ENCODE results near the gene AOC3. TPM values are rescaled to one million over a fixed set of nuclear protein-coding genes. Genes with fewer than 3 reads are reported as not detected.

AOC3 gene
- total and polyA plus RNA-seq, 2 of the 13 experiments (the other 11 are each of a cell fraction or from before 2014, with no cell fraction given): 8.7 to 51.7 TPM

DNA sequence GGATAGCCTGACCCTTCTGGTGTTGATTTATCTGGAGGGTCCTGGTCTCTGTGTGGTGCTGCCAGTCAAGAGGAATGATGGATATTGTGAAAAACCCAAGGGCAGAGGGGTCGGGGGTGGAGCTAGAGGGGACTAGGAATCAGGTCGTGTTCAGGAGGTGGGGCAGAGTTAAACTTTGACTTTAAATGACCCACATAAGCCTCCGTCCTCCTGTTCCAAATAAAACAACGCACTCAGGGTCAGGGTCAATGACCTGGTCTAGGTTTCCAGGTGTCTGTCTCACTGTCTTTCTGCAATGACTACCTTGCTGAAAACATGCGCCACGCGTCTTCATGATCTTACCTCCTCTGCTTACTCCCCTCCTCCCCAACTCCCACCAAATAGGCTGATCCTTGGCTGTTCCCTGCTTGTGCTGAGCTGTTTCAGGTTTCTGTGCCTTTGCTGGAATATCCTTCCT lies 14.7 kb downstream of the AOC3 start (continued):
- TF ChIP-seq, protein P1, sequence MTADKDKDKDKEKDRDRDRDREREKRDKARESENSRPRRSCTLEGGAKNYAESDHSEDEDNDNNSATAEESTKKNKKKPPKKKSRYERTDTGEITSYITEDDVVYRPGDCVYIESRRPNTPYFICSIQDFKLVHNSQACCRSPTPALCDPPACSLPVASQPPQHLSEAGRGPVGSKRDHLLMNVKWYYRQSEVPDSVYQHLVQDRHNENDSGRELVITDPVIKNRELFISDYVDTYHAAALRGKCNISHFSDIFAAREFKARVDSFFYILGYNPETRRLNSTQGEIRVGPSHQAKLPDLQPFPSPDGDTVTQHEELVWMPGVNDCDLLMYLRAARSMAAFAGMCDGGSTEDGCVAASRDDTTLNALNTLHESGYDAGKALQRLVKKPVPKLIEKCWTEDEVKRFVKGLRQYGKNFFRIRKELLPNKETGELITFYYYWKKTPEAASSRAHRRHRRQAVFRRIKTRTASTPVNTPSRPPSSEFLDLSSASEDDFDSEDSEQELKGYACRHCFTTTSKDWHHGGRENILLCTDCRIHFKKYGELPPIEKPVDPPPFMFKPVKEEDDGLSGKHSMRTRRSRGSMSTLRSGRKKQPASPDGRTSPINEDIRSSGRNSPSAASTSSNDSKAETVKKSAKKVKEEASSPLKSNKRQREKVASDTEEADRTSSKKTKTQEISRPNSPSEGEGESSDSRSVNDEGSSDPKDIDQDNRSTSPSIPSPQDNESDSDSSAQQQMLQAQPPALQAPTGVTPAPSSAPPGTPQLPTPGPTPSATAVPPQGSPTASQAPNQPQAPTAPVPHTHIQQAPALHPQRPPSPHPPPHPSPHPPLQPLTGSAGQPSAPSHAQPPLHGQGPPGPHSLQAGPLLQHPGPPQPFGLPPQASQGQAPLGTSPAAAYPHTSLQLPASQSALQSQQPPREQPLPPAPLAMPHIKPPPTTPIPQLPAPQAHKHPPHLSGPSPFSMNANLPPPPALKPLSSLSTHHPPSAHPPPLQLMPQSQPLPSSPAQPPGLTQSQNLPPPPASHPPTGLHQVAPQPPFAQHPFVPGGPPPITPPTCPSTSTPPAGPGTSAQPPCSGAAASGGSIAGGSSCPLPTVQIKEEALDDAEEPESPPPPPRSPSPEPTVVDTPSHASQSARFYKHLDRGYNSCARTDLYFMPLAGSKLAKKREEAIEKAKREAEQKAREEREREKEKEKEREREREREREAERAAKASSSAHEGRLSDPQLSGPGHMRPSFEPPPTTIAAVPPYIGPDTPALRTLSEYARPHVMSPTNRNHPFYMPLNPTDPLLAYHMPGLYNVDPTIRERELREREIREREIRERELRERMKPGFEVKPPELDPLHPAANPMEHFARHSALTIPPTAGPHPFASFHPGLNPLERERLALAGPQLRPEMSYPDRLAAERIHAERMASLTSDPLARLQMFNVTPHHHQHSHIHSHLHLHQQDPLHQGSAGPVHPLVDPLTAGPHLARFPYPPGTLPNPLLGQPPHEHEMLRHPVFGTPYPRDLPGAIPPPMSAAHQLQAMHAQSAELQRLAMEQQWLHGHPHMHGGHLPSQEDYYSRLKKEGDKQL (CRISPR knock-in tag; IDR thresholded peaks at IDR 0.05; ENCODE audit: low read depth): peak; percentile 66
- TF ChIP-seq IRF2 (CRISPR knock-in tag; IDR thresholded peaks at IDR 0.05) (0 out of 2 replicates have a peak, but pooled peaks have one; percentile 53), ONECUT2 (CRISPR knock-in tag; IDR thresholded peaks at IDR 0.05) (no peak), HMG20B (CRISPR knock-in tag; conservative IDR thresholded peaks at IDR 0.05) (peak; percentile 33; the same call in 1 of the 2 replicates), CEBPG (CRISPR knock-in tag; IDR thresholded peaks at IDR 0.05) (peak; percentile 43; the same call in 1 of the 2 replicates), U2AF1 (optimal IDR thresholded peaks at IDR 0.05; ENCODE audit: low read depth, low read length) (no peak), FOXP1 (IDR thresholded peaks at IDR 0.05) (no peak), FOXP1 (CRISPR knock-in tag; IDR thresholded peaks at IDR 0.05) (peak; percentile 64; the same call in 1 of the 2 replicates), FOXK1 (CRISPR knock-in tag; IDR thresholded peaks at IDR 0.05; ENCODE audit: borderline replicate concordance, low read depth) (peak; percentile 77; the same call in 1 of the 2 replicates), ZFYVE20 (CRISPR knock-in tag; IDR thresholded peaks at IDR 0.05; ENCODE audit: borderline replicate concordance, low read depth) (no peak), SCMH1 (CRISPR knock-in tag; IDR thresholded peaks at IDR 0.05; ENCODE audit: borderline replicate concordance) (no peak), KDM4B (CRISPR knock-in tag; IDR thresholded peaks at IDR 0.05) (0 out of 2 replicates have a peak, but pooled peaks have one; percentile 13), CCDC6 (CRISPR knock-in tag; IDR thresholded peaks at IDR 0.05) (peak; percentile 18; the same call in 1 of the 2 replicates), ZNF737 (CRISPR knock-in tag; IDR thresholded peaks at IDR 0.05; ENCODE audit: borderline replicate concordance) (no peak), AGO2 (optimal IDR thresholded peaks at IDR 0.05; ENCODE audit: low read depth, low read length) (no peak), FOXO1 (CRISPR knock-in tag; IDR thresholded peaks at IDR 0.05) (peak; percentile 78), ZNF34 (CRISPR knock-in tag; IDR thresholded peaks at IDR 0.05; ENCODE audit: borderline replicate concordance) (no peak), STAT5B (CRISPR knock-in tag; IDR thresholded peaks at IDR 0.05) (no peak)
- TF ChIP-seq, protein P2, sequence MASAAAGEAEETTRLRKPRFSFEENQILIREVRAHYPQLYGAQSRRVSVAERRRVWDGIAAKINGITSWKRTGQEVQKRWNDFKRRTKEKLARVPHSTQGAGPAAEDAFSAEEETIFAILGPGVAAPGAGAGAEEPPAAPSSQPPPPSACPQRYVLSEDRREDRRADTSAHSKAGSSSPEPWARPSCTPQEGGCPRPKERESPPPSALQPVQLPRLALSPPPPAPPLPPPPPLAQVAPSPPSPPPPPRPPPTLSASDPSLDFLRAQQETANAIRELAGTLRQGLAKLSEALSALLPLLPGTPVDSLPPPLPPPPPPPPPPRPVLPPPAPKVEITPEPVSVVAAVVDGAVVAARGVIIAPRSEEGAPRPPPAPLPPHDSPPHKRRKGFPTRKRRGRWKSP (CRISPR knock-in tag; IDR thresholded peaks at IDR 0.05): 0 out of 2 replicates have a peak, but pooled peaks have one; percentile 33
- TF ChIP-seq, protein P3, sequence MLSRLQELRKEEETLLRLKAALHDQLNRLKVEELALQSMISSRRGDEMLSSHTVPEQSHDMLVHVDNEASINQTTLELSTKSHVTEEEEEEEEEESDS (CRISPR knock-in tag; IDR thresholded peaks at IDR 0.05; ENCODE audit: borderline replicate concordance): no peak
- TF ChIP-seq, protein P4, sequence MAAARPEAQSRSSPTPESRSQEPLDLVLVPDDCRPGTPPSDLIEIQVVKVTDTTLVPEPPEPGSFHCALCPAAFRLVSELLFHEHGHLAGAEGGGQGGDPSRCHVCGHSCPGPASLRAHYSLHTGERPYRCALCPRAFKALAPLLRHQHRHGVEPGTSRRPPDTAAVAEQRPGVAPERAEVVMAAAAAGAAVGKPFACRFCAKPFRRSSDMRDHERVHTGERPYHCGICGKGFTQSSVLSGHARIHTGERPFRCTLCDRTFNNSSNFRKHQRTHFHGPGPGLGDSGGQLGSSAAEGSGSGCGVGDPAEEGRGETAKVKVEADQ (CRISPR knock-in tag; IDR thresholded peaks at IDR 0.05; ENCODE audit: borderline replicate concordance): no peak; the same call in 1 of the 2 replicates
- TF ChIP-seq, protein P5, sequence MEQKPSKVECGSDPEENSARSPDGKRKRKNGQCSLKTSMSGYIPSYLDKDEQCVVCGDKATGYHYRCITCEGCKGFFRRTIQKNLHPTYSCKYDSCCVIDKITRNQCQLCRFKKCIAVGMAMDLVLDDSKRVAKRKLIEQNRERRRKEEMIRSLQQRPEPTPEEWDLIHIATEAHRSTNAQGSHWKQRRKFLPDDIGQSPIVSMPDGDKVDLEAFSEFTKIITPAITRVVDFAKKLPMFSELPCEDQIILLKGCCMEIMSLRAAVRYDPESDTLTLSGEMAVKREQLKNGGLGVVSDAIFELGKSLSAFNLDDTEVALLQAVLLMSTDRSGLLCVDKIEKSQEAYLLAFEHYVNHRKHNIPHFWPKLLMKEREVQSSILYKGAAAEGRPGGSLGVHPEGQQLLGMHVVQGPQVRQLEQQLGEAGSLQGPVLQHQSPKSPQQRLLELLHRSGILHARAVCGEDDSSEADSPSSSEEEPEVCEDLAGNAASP (CRISPR knock-in tag; IDR thresholded peaks at IDR 0.05; ENCODE audit: borderline replicate concordance): peak; percentile 79; the same call in 1 of the 2 replicates

All from HepG2 (cell line).